ENCODE data around the gene CCNDBP1.

DNA sequence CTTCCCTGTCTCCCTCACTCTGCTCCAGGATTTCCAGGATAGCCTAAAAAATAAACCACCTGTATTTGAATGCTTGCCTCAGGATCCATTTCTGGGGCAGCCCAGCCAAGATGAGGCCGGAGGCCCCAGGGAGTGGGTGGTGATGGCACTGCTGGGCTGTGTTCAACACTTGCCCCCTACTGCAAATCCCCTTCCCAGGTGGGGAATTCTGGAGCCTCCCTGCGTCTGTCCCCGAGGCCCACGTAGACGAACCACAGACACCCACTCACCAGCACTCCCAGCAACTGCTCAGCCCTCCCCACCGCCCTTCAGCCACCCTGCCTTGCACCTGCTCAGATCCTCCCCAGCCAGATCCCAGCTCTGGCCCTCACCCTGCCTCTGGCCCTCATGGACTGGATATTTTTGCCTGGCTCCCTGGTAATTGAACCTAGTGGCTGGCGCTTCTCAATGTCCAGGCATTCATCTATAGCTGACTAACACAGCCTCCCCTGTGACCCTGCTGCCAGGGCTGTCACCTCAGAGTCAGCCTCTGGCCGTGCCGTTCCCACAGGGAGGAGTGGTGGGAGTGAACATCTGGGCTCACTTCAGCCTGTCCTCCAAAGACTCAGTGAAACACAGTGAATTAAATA is 52.8 kb downstream of the CCNDBP1 start:
- TF ChIP-seq, protein P1, sequence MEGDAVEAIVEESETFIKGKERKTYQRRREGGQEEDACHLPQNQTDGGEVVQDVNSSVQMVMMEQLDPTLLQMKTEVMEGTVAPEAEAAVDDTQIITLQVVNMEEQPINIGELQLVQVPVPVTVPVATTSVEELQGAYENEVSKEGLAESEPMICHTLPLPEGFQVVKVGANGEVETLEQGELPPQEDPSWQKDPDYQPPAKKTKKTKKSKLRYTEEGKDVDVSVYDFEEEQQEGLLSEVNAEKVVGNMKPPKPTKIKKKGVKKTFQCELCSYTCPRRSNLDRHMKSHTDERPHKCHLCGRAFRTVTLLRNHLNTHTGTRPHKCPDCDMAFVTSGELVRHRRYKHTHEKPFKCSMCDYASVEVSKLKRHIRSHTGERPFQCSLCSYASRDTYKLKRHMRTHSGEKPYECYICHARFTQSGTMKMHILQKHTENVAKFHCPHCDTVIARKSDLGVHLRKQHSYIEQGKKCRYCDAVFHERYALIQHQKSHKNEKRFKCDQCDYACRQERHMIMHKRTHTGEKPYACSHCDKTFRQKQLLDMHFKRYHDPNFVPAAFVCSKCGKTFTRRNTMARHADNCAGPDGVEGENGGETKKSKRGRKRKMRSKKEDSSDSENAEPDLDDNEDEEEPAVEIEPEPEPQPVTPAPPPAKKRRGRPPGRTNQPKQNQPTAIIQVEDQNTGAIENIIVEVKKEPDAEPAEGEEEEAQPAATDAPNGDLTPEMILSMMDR (IDR thresholded peaks at IDR 0.05; ENCODE audit: low read depth, low read length): no peak
- no peak for TF ChIP-seq EZH2phosphoT487 (IDR thresholded peaks at IDR 0.05; ENCODE audit: low read depth)

Data from OCI-LY3 (cell line).